SIG-M5 treated with dmso at 0.1 percent for 504 hours (cell line): ENCODE measurements around the gene TMEM247.
A peak's percentile ranks its signal among the peaks of the same experiment; 100 is the strongest.
"Not testable (repeated sequence)": the region's sequence is repeated elsewhere in the genome, so short reads cannot be mapped to it uniquely, and the experiment has no call there.

Experiments used
- DNase-seq: peaks from one replicate; lab custom pipeline; 2025; ENCODE audit not compliant: unreplicated experiment; lab: John Stamatoyannopoulos, UW

Gene TMEM247

DNA sequence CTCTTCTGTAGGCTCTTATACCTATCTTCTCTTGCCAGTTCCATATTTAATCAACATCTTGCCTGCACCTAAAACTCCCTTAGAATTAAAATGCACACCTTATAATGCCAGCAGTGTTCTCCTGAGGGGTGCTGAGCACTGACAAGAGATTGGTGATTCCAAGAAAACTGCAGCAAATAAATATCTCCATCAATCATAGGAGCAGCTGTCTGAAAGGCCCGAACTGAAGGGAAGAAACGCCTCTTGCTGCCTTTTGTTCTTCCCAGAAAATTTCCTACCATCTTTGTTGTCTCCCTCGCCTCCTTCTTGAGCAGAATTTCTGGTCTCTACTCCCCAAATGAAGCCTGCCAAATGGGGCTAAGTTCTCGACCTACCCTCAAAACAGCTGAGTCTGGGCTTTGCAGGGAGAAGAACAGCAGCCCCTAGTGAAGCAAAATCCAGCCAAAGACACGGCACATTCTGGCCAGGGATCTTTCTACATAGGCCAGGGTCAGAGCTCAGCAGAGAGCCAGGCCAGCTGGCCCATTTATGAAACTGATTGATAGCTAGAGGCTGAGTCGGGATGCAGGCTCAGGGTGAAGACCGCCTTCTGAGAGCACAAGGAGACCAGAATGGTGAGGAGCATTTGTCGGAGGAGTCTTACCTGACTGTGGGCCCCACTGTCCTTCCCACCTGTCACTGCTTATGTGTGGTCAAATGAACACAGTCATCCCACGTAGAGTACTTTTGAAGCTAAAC lies 20.4 kb upstream of the TMEM247 start:
- no peak for DNase-seq

GRCh38 chr2:46459694-46460093 lies 19.7 kb upstream of the TMEM247 start:
- DNase-seq = no peak

DNA sequence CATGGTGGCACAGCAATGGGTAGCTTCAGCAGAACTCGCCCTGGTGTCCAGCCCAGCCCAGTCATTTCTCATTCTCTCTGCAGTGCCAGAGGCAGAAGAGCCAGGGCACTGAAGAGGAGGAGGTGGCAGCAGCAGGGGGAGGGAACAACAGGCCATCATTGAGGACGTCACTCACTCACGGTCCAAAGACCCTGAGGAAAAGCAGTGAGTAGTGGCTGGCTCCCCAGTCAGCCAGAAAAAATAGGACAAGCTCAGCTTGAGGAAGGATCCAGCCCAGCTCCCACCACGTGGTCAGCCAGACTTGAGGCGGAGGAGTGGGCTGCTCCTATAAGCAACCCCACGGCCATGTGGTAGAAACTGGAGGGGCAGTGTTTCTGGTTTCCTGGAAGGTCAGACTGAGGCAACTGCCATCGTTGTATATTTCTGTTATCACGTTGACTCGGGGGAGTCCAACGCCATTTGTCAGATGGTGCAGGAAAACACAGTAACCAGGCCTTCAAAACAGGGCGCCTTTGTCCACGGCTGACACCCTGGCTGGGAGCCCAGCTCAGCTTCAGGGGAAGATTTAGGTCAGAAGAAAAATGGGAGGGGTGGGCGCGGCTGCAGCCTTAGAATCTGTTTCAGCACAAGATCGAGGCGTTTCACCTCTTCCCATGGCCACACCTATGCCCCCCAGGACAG lies 19.0 kb upstream of the TMEM247 start:
- DNase-seq = no peak

DNA sequence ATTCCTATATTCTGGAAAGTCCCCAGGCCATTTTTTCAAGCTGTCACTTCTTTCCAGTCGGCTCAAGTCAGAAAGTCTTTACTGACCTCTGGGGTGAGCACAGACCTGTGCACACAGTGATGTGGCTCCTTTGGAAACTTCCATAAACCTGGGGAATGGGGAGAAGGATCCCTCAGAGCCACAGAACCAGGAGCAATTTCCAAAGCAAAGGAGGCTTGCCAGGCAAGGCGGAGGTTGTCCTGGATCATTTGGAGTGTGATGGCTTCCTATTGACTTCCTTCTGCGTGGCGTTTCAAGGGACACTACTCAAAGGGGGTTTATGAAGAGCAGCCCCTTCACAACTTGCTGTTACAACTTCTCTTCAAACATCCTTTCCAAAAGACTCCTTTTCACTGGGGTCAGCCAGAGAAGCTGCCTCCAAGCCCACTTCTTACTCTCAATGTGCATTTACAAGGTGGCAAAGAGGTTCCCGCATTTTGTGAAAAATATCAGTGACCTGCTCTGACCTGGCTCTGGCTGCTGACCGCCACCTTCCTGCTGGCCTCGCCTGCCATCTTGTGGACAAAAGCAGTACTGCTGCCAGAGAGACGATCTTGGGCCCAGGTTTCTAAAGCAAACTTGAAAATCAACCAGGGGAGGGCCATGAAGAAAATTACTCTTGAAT lies 18.2 kb upstream of the TMEM247 start:
- peak; percentile 62 for DNase-seq

GRCh38 chr2:46461709-46462171 lies 17.6 kb upstream of the TMEM247 start:
- DNase-seq = peak; percentile 99

DNA sequence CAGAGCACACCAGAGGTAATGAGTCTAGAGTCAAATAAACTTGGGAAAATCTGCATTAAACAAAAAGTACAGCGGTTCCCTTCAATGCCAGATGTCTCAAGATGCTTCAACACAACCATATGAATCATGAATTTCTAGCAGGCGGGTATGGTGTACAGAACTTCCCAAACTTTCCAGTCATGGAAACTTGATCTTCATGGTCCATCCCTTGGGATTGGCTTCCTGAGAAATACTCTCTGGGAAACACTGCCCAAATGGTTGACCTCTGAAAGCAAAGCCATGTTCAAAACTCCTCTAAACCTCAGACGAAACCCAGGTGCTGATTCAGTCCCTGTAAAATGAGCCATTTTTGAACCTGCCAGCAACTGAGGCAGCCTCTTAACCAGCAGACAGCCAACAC lies 16.4 kb upstream of the TMEM247 start:
- DNase-seq = no peak

GRCh38 chr2:46469116-46469515 lies 10.2 kb upstream of the TMEM247 start:
- DNase-seq = no peak

DNA sequence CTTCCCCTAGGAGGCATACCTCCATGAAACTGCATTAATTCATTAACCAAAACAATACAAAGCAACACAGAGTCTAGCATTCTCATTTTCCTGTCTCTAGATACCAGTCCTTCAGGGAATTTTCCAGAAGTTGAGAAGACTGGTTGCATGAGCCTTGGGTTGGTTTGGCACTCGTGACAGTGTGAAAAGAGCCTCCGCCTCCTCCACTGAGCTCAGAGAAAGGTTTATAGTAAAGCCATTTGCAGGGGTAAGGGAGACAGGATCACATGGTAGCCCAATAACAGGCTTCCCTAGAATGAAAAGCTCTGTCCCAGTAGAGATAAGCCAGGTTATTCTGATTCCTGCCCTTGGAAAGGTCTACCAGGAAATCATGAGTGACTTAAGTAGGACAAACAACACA lies 9.7 kb upstream of the TMEM247 start:
- no peak for DNase-seq

DNA sequence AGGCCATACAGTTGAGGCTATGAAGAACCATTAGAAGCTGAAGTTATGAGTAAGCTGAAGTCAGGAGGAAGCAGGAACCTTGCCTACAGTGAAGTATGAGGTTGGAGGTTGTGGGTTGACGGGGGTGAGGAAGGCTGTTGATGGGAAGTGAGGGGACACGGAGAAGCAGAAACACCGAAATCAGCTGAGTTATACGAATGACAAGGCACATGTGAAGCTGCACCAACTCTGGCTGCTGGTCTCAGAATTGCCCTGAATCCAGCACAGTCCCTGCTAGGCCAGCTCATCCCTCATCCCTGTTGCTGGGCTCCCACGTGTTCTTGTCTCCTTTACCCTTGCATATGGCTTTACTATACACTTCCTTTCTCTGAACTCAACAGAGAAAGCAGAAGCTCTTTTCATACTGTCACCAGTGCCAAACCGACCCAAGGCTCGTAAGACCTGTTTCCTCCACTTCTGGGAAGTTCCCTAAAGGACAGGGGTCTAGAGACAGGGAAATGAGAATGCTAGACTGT lies 9.2 kb upstream of the TMEM247 start:
- peak; percentile 74 for DNase-seq

DNA sequence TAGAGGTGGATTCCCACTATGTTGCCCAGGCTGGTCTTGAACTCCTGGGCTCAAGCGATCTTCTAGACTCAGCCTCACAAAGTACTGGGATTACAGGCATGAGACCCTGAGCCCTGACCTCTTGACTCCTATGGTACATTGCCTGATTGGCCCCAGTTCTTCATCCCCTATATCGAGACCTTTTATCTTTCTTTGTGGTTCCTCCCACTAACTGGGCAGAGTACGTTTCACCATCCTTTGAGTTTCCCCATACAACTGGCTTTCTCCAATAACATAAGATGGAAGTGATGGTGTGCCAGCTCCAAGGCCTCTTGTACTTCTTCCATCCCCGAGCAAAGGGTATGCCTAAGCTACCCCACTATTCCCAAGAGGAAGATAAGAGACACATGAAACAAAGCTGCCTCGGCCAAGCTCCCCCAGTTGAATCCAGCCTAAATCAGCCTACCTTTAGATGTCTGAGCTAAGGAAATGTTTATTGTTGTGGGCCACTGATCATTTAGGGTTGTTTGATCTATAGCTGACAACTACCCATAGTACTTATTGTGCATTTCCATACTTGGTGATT lies 8.3 kb upstream of the TMEM247 start:
- no peak for DNase-seq

DNA sequence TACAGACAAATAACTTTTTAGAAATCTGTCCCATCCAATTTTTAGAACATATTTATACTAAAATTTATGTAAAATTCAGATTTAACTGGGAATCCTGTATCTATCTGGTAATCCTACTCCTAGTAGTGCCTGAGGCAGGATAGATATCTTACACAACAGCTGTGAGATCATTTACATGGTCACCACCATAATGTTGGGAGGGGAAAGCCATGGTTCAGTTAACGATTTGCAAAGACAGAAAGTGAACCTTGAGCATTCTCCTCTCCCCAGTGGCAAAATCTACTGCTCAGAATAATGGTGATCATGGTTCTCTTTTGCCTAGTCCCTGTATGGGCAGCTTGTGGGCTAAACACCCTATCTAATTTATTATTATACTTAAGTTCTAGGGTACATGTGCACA lies 7.7 kb upstream of the TMEM247 start:
- no peak for DNase-seq

DNA sequence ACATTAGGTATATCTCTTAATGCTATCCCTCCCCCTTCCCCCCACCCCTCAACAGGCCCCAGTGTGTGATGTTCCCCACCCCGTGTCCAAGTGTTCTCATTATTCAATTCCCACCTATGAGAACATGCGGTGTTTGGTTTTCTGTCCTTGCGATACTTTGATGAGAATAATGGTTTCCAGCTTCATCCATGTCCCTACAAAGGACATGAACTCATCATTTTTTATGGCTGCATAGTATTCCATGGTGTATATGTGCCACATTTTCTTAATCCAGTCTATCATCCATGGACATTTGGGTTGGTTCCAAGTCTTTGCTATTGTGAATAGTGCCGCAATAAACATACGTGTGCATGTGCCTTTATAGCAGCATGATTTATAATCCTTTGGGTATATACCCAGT lies 7.2 kb upstream of the TMEM247 start:
- not testable (repeated sequence) for DNase-seq

GRCh38 chr2:46477462-46477861 lies 1.9 kb upstream of the TMEM247 start:
- DNase-seq = not testable (repeated sequence)

GRCh38 chr2:46477925-46478324 lies 1.4 kb upstream of the TMEM247 start:
- DNase-seq = no peak

DNA sequence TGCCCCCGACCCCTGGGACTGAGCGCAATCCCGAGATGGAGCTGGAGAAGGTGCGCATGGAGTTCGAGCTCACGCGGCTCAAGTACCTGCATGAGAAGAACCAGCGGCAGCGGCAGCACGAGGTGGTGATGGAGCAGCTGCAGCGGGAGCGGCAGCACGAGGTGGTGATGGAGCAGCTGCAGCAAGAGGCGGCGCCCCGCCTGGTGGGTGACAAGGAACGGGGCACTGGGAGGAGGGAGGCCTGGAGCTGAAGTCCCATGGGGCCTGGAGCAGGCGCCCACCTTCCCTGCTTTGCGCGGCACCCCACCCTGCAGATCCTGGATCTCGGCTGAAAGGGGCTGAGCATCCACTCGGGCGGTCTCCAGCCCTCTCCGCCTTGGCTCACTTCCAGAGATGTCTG lies 1.2 kb downstream of the TMEM247 start:
- DNase-seq = no peak

DNA sequence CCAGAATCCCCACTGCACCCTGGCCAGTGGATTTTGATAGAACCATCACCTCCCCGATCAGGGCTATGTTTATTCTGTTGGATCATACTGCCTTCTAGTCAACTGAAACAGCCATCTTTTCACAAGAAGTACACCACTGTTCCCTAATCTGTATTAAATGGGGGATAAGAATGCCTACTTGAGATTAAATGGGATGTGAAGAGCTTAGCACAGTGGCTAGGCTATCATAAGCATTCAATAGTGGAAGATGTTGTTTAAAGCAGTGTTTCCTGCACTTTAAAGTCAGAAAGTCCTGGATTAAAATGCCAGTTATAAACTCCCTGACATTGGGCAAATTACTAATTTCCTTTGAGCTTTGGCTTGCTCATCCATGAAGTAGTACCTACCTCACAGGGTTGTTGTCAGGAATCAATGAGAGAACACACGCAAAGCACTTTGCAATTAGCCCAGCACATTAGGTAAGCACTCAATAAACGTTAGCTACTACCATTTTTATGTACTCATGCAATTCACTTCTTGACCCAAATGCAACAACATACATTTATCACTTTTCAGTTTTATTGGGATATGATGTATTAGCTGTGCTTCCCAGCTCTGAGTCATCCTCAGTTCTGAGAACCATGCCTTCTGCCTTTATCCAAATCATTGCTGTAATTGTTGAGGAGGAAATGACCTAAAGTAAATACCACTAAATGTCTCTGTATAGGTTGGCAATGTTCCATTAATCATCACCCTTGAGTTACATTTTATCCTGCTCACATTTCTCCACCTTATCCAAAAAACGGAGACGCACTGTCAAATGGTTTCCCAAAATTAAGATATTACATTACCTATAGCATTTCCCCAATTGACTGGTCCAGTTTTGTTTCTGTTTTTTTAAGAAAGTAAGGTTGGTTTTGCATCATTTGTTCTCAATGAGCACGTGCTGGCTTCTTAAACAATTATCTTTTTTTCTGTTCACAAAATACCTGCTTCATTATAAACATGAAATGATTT lies 2.1 kb downstream of the TMEM247 start:
- DNase-seq = no peak

GRCh38 chr2:46482490-46482889 lies 3.1 kb downstream of the TMEM247 start:
- DNase-seq = no peak

- no peak for DNase-seq
Observed at GRCh38 chr2:46485002-46485401, 5.6 kb downstream of the TMEM247 start.

GRCh38 chr2:46486436-46486835 lies 7.1 kb downstream of the TMEM247 start:
- no peak for DNase-seq

- DNase-seq = no peak
Observed at GRCh38 chr2:46487667-46488335, 8.4 kb downstream of the TMEM247 start.
